Suprapubic skin (tissue), 4 donors: ENCODE data around the gene WDR45B.

ENCODE experiments used
- CTCF ChIP-seq, 2 donors: fragments of 200-600 bp in 1 of 2; fragments of 450-650 bp in 1 of 2; sonication (generic) in 1 of 2; IDR thresholded peaks; one replicate each; pipeline ENCODE4 v1.5.1; 2016 to 2019; ENCODE audit warnings: antibody characterized with exemption in 2 of 2, mild to moderate bottlenecking in 1 of 2, moderate library complexity in 1 of 2
- EP300 ChIP-seq: sonication (generic); formaldehyde crosslinking; IDR thresholded peaks from one replicate; pipeline ENCODE4 v1.6.1; 2017; ENCODE audit warnings: antibody characterized with exemption
- POLR2AphosphoS5 ChIP-seq, 3 donors: sonication (generic); formaldehyde crosslinking; IDR thresholded peaks; one replicate each; pipeline ENCODE4 v1.6.1; 2017; ENCODE audit warnings: antibody characterized with exemption in 3 of 3

DNA sequence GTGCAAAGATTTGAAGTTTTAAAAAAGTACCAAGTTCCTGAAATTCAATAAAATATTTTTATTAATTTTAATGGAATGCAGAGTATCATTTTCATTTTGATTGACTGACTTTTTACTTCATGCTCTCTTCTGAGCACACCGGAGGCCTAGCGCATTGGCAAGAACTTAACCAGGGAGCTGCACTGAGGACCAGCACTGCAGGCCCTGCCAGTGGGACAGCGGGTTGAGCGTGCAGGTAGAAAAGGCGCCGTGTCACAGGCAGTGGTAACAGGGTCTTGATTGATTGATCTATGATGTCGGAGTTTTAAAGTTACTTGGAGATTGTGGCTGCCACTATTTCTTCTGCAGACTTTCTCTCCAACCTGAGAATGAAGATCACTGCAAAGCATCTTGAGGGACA is 43.7 kb downstream of the WDR45B start:
- TF ChIP-seq CTCF (IDR thresholded peaks at IDR 0.05) (no peak), EP300 (no peak), POLR2AphosphoS5 (IDR thresholded peaks at IDR 0.05) (no peak)
